ENCODE measurements around the gene IFT80.
"Not testable (repeated sequence)": the region's sequence is repeated elsewhere in the genome, so short reads cannot be mapped to it uniquely, and the experiment has no call there.

IFT80 gene

GRCh38 chr3:160278210-160278609, 120.8 kb downstream of the IFT80 start:
- no peak for DNase-seq (ENCODE audit: low read depth, low spot score)

GRCh38 chr3:160265088-160265487, 133.9 kb downstream of the IFT80 start:
- no peak for DNase-seq (ENCODE audit: low read depth, low spot score)

- no peak for DNase-seq (ENCODE audit: low read depth, low spot score)
Observed at GRCh38 chr3:160260587-160261270, 138.3 kb downstream of the IFT80 start.

GRCh38 chr3:160259589-160259988, 139.4 kb downstream of the IFT80 start:
- no peak for DNase-seq (ENCODE audit: low read depth, low spot score)

- DNase-seq (ENCODE audit: low read depth, low spot score): no peak
Observed at GRCh38 chr3:160257606-160258005, 141.4 kb downstream of the IFT80 start.

GRCh38 chr3:160253298-160253697, 145.7 kb downstream of the IFT80 start:
- DNase-seq (ENCODE audit: low read depth, low spot score): no peak

GRCh38 chr3:160247766-160248165, 151.3 kb downstream of the IFT80 start:
- DNase-seq (ENCODE audit: low read depth, low spot score): no peak

- no peak for DNase-seq (ENCODE audit: low read depth, low spot score)
Observed at GRCh38 chr3:160245261-160245800, 153.7 kb downstream of the IFT80 start.

GRCh38 chr3:160240719-160241118, 158.3 kb downstream of the IFT80 start:
- DNase-seq (ENCODE audit: low read depth, low spot score): not testable (repeated sequence)

- DNase-seq (ENCODE audit: low read depth, low spot score): no peak
Observed at GRCh38 chr3:160232014-160232413, 167.0 kb downstream of the IFT80 start.

- DNase-seq (ENCODE audit: low read depth, low spot score): no peak
Observed at GRCh38 chr3:160227419-160227818, 171.6 kb downstream of the IFT80 start.

GRCh38 chr3:160226026-160226907, 172.8 kb downstream of the IFT80 start:
- DNase-seq (ENCODE audit: low read depth, low spot score): no peak

GRCh38 chr3:160225176-160226025, 173.6 kb downstream of the IFT80 start, which contains the start of gene C3orf80:
Gene C3orf80, plus strand, starts transcription at chr3:160225422. Its CDS starts 214 bp downstream, at chr3:160225636.
- no peak for DNase-seq (ENCODE audit: low read depth, low spot score)

- DNase-seq (ENCODE audit: low read depth, low spot score): no peak
Observed at GRCh38 chr3:160224811-160225175, 174.2 kb downstream of the IFT80 start.

- DNase-seq (ENCODE audit: low read depth, low spot score): no peak
Observed at GRCh38 chr3:160224256-160224655, 174.8 kb downstream of the IFT80 start.

GRCh38 chr3:160221019-160221418, 178.0 kb downstream of the IFT80 start:
- DNase-seq (ENCODE audit: low read depth, low spot score): no peak

GRCh38 chr3:160220038-160220437, 179.0 kb downstream of the IFT80 start:
- DNase-seq (ENCODE audit: low read depth, low spot score): no peak

- no peak for DNase-seq (ENCODE audit: low read depth, low spot score)
Observed at GRCh38 chr3:160218136-160218535, 180.9 kb downstream of the IFT80 start.

- no peak for DNase-seq (ENCODE audit: low read depth, low spot score)
Observed at GRCh38 chr3:160217675-160218074, 181.3 kb downstream of the IFT80 start.

GRCh38 chr3:160213191-160213590, 185.8 kb downstream of the IFT80 start:
- DNase-seq (ENCODE audit: low read depth, low spot score): no peak

GRCh38 chr3:160210799-160211221, 188.2 kb downstream of the IFT80 start:
- no peak for DNase-seq (ENCODE audit: low read depth, low spot score)

- DNase-seq (ENCODE audit: low read depth, low spot score): no peak
Observed at GRCh38 chr3:160210341-160210740, 188.7 kb downstream of the IFT80 start.
